ENCODE measurements around the gene STMN1.
A peak's percentile ranks its signal among the peaks of the same experiment; 100 is the strongest.

STMN1 gene

GRCh38 chr1:25861316-25862286 is 44.6 kb downstream of the STMN1 start:
- no peak for DNase-seq
- TF ChIP-seq CTCF (IDR thresholded peaks at IDR 0.05; ENCODE audit: low read depth, low read length) = no peak
- no peak overlapping the region for H3K4me3 ChIP-seq (ENCODE audit: low read depth, low read length)

GRCh38 chr1:25858906-25859789 is 47.1 kb downstream of the STMN1 start, which contains the start of gene AUNIP:
AUNIP (minus strand) TSS chr1:25859457; CDS start chr1:25859357, 100 bp downstream.
- no peaks in the 10 kb centered on the region for H3K4me1 ChIP-seq
- no peaks in the 10 kb centered on the region for H3K27me3 ChIP-seq
- no peaks in the 10 kb centered on the region for H3K36me3 ChIP-seq
- H3K9me3 ChIP-seq = no peaks in the 10 kb centered on the region
- TF ChIP-seq CTCF (IDR thresholded peaks at IDR 0.05; ENCODE audit: low read depth, low read length) = no peak
- peak; percentile 81 for DNase-seq
- H3K4me3 ChIP-seq (ENCODE audit: low read depth, low read length) = peak within 1 kb of the TSS; percentile 79

More at GRCh38 chr1:25861316-25862286, 44.6 kb downstream of the STMN1 start:
- H3K4me1 ChIP-seq = no peaks in the 10 kb centered on the region
- no peaks in the 10 kb centered on the region for H3K9me3 ChIP-seq
- H3K36me3 ChIP-seq = no peaks in the 10 kb centered on the region
- H3K27me3 ChIP-seq = no peaks in the 10 kb centered on the region

GRCh38 chr1:25858494-25858893 is 47.7 kb downstream of the STMN1 start:
- Histone ChIP-seq H3K4me1 (no peaks in the 10 kb centered on the region), H3K27me3 (no peaks in the 10 kb centered on the region), H3K4me3 (ENCODE audit: low read depth, low read length) (peak overlapping the region; percentile 79), H3K9me3 (no peaks in the 10 kb centered on the region), H3K36me3 (no peaks in the 10 kb centered on the region)
- TF ChIP-seq CTCF (IDR thresholded peaks at IDR 0.05; ENCODE audit: low read depth, low read length) = no peak
- DNase-seq = no peak

GRCh38 chr1:25856856-25857255 is 49.4 kb downstream of the STMN1 start:
- Histone ChIP-seq H3K27me3 (no peaks in the 10 kb centered on the region), H3K4me1 (no peaks in the 10 kb centered on the region), H3K9me3 (no peaks in the 10 kb centered on the region), H3K36me3 (no peaks in the 10 kb centered on the region), H3K4me3 (ENCODE audit: low read depth, low read length) (no peak overlapping the region)
- DNase-seq = no peak
- no peak for TF ChIP-seq CTCF (IDR thresholded peaks at IDR 0.05; ENCODE audit: low read depth, low read length)

DNA sequence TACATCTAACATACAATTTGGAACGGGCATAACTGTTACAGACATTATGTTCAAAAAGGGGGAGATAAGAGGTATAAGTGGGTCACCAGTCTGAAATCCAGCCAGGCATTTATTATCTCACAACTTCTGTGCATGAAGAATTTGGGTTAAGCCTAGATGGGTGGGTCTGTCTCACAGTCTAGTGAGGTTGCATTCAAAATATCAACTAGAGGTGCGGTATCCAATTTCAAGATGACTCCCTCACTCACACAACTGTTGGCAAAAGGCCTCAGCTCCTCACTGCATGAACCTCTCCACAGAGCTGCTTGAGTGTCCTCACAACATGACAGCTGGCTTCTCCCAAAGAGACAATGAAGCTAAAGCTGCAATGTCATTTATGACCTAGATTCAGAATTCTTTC is 51.7 kb downstream of the STMN1 start:
- no peak for TF ChIP-seq CTCF (IDR thresholded peaks at IDR 0.05; ENCODE audit: low read depth, low read length)
- no peak overlapping the region for H3K4me3 ChIP-seq (ENCODE audit: low read depth, low read length)
- DNase-seq = no peak
- no peaks in the 10 kb centered on the region for H3K9me3 ChIP-seq
- no peaks in the 10 kb centered on the region for H3K4me1 ChIP-seq
- no peaks in the 10 kb centered on the region for H3K27me3 ChIP-seq
- H3K36me3 ChIP-seq = no peaks in the 10 kb centered on the region

All from BE2C (cell line).